LNCaP clone FGC (cell line): Measurements from ENCODE around the gene MOG.

Source experiments
- DNase-seq: peaks from one replicate; pipeline ENCODE4 v3.0.0-alpha.2; 2011; ENCODE audit warnings: low read depth
- H3K4me3 ChIP-seq: 2 replicates; pipeline ENCODE4 v1.5.1; 2011; ENCODE audit warnings: mild to moderate bottlenecking, low read depth, low read length, control low read depth
- CTCF ChIP-seq: IDR thresholded peaks from 2 replicates; pipeline ENCODE4 v1.5.1; 2012; ENCODE audit warnings: mild to moderate bottlenecking; ENCODE audit not compliant: control insufficient read depth, insufficient read depth; ENCODE audit errors: extremely low read depth

The MOG gene

GRCh38 chr6:29656798-29657197, at the start of gene MOG:
Gene MOG, plus strand, starts transcription at chr6:29657092. Its CDS starts 118 bp downstream, at chr6:29657210.
- no peak within 1 kb of the TSS for H3K4me3 ChIP-seq
- TF ChIP-seq CTCF: no peak

GRCh38 chr6:29608131-29608530, 48.8 kb upstream of the MOG start:
- TF ChIP-seq CTCF: no peak
- no peak overlapping the region for H3K4me3 ChIP-seq
- no peak for DNase-seq

More at GRCh38 chr6:29656798-29657197, at the start of gene MOG:
- DNase-seq: no peak

GRCh38 chr6:29610540-29610939, 46.4 kb upstream of the MOG start:
- no peak for DNase-seq
- no peak overlapping the region for H3K4me3 ChIP-seq
- TF ChIP-seq CTCF: no peak

DNA sequence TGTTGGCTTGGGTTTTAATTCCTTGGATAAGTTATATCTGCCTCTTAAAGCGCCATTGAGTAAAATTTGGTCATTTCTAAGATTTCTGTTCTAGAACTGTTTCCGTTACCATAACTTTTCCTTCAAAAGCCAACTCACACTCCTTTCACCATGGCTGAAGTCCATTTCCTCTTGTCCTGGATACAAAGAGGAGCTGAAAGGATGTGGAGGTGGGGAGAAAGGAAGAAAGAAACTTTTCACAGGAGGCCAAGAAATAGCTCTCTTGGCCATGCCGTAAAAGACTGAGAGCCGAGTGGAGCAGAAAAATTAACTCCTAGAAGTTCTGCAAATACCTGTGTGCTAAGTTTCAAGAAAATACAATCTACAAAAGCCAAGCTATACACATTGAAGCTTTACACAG, 45.5 kb upstream of the MOG start:
- TF ChIP-seq CTCF: no peak
- no peak overlapping the region for H3K4me3 ChIP-seq
- no peak for DNase-seq

- no peak for TF ChIP-seq CTCF
- no peak for DNase-seq
- H3K4me3 ChIP-seq: no peak overlapping the region
Measured at GRCh38 chr6:29617782-29618554, 38.9 kb upstream of the MOG start.

GRCh38 chr6:29619578-29620160, 37.2 kb upstream of the MOG start:
- TF ChIP-seq CTCF: no peak
- no peak overlapping the region for H3K4me3 ChIP-seq
- DNase-seq: no peak
